ENCODE data around the gene UBE2J1. TPM values are rescaled to one million over a fixed set of nuclear protein-coding genes. Genes with fewer than 3 reads are reported as not detected.

Gene UBE2J1
- total RNA-seq, 6 experiments from 2014 or later, result 35.9 to 45.2 (median 41.9) TPM

GRCh38 chr6:89287351-89288028, 65.0 kb downstream of the UBE2J1 start:
- Mint-ChIP-seq H3K4me1 (ENCODE audit: low read depth) (no peaks in the 10 kb centered on the region), H3K27me3 (ENCODE audit: insufficient read depth) (peaks cover 17% of the 10 kb centered on the region), H3K27ac (no peak overlapping the region), H3K9me3 (no peaks in the 10 kb centered on the region), H3K36me3 (ENCODE audit: low read depth) (no peaks in the 10 kb centered on the region), H3K4me3 (no peak overlapping the region)
- no peak for TF ChIP-seq CTCF (IDR thresholded peaks at IDR 0.05)
- DNase-seq, result no peak

GRCh38 chr6:89286516-89286915, 66.0 kb downstream of the UBE2J1 start:
- Mint-ChIP-seq H3K27me3 (ENCODE audit: insufficient read depth) (peaks cover 17% of the 10 kb centered on the region), H3K36me3 (ENCODE audit: low read depth) (no peaks in the 10 kb centered on the region), H3K4me1 (ENCODE audit: low read depth) (no peaks in the 10 kb centered on the region), H3K27ac (no peak overlapping the region), H3K4me3 (no peak overlapping the region), H3K9me3 (no peaks in the 10 kb centered on the region)
- DNase-seq, result no peak
- no peak for TF ChIP-seq CTCF (IDR thresholded peaks at IDR 0.05)

GRCh38 chr6:89284963-89285735, 67.4 kb downstream of the UBE2J1 start:
- Mint-ChIP-seq H3K36me3 (ENCODE audit: low read depth) (no peaks in the 10 kb centered on the region), H3K9me3 (no peaks in the 10 kb centered on the region), H3K4me3 (no peak overlapping the region), H3K4me1 (ENCODE audit: low read depth) (no peaks in the 10 kb centered on the region), H3K27ac (no peak overlapping the region), H3K27me3 (ENCODE audit: insufficient read depth) (peaks cover 19% of the 10 kb centered on the region)
- no peak for TF ChIP-seq CTCF (IDR thresholded peaks at IDR 0.05)
- DNase-seq, result no peak

GRCh38 chr6:89284081-89284480, 68.4 kb downstream of the UBE2J1 start:
- H3K36me3 Mint-ChIP-seq (ENCODE audit: low read depth), result no peaks in the 10 kb centered on the region
- H3K9me3 Mint-ChIP-seq, result no peaks in the 10 kb centered on the region
- DNase-seq, result no peak
- H3K4me1 Mint-ChIP-seq (ENCODE audit: low read depth), result no peaks in the 10 kb centered on the region
- TF ChIP-seq CTCF (IDR thresholded peaks at IDR 0.05), result no peak
- H3K4me3 Mint-ChIP-seq, result no peak overlapping the region
- no peak overlapping the region for H3K27ac Mint-ChIP-seq
- H3K27me3 Mint-ChIP-seq (ENCODE audit: insufficient read depth), result peaks cover 13% of the 10 kb centered on the region

- TF ChIP-seq CTCF (IDR thresholded peaks at IDR 0.05), result no peak
- DNase-seq, result no peak
- H3K27me3 Mint-ChIP-seq (ENCODE audit: insufficient read depth), result peaks cover 14% of the 10 kb centered on the region
- no peak overlapping the region for H3K4me3 Mint-ChIP-seq
- H3K36me3 Mint-ChIP-seq (ENCODE audit: low read depth), result no peaks in the 10 kb centered on the region
- no peaks in the 10 kb centered on the region for H3K9me3 Mint-ChIP-seq
- no peaks in the 10 kb centered on the region for H3K4me1 Mint-ChIP-seq (ENCODE audit: low read depth)
- H3K27ac Mint-ChIP-seq, result no peak overlapping the region
These were observed 69.8 kb downstream of the UBE2J1 start for GRCh38 chr6:89282749-89283148.

All from HFFc6 (cell line).